Gastrocnemius medialis (tissue), 4 donors: ENCODE measurements around the gene SEC14L1. TPM values are rescaled to one million over a fixed set of nuclear protein-coding genes. Genes with fewer than 3 reads are reported as not detected.
A peak's percentile ranks its signal among the peaks of the same experiment; 100 is the strongest.
"Not testable (repeated sequence)": the region's sequence is repeated elsewhere in the genome, so short reads cannot be mapped to it uniquely, and the experiment has no call there.

Experiments used
- ATAC-seq, 2 donors: fragments of 150-250 bp; one replicate each; pipeline ENCODE4 v1.9.1; 2016
- DNase-seq, 2 donors: peaks; one replicate each; pipeline ENCODE4 v3.0.0-alpha.2; 2019
- H3K27ac ChIP-seq, 4 donors: fragments of 200-600 bp; sonication (generic); 1 replicate in 1 of 4; 2 replicates in 3 of 4; pipeline ENCODE4 v1.5.1; 2016 to 2018; ENCODE audit warnings: mild to moderate bottlenecking in 2 of 4, moderate library complexity in 1 of 4
- H3K27me3 ChIP-seq, 3 donors: fragments of 200-600 bp; sonication (generic) in 2 of 3; 1 replicate in 1 of 3; 2 replicates in 2 of 3; pipeline versions ENCODE4 v1.5.1 to v1.6.0; 2016 to 2019; ENCODE audit warnings: mild to moderate bottlenecking in 1 of 3, moderate library complexity in 1 of 3
- H3K36me3 ChIP-seq, 2 donors: fragments of 200-600 bp; sonication (generic) in 1 of 2; one replicate each; pipeline ENCODE4 v1.5.1; 2017 to 2018
- H3K4me1 ChIP-seq, 2 donors: fragments of 200-600 bp; sonication (generic) in 1 of 2; one replicate each; pipeline ENCODE4 v1.5.1; 2016 to 2017; ENCODE audit warnings: mild to moderate bottlenecking in 2 of 2
- H3K4me3 ChIP-seq, 4 donors: fragments of 200-600 bp; sonication (generic) in 3 of 4; 1 replicate in 1 of 4; 2 replicates in 3 of 4; pipeline ENCODE4 v1.5.1; 2016 to 2019; ENCODE audit warnings: mild to moderate bottlenecking in 2 of 4
- H3K9me3 ChIP-seq, 3 donors: fragments of 200-600 bp; sonication (generic) in 2 of 3; 1 replicate in 1 of 3; 2 replicates in 2 of 3; pipeline ENCODE4 v1.5.1; 2016 to 2019
- CTCF ChIP-seq, 5 experiments: fragments of 450-650 bp in 3 of 5; fragments of 200-600 bp in 2 of 5; sonication (generic) in 2 of 5; IDR thresholded peaks in 4 of 5; conservative IDR thresholded peaks in 1 of 5; 1 replicate in 4 of 5; 2 replicates in 1 of 5; pipeline ENCODE4 v1.5.1; 2016 to 2019; ENCODE audit warnings: antibody characterized with exemption in 5 of 5, mild to moderate bottlenecking in 3 of 5, moderate library complexity in 3 of 5
- POLR2A ChIP-seq, 2 donors: fragments of 450-650 bp; IDR thresholded peaks; one replicate each; pipeline ENCODE4 v1.6.1; 2017; ENCODE audit warnings: antibody characterized with exemption in 2 of 2, mild to moderate bottlenecking in 2 of 2, moderate library complexity in 2 of 2
- in situ Hi-C, 4 donors: fragments of 200-750 bp; cut with MboI; loops; one replicate each; pipeline versions ENCODE4 v1.15.0 to v1.8.0; 2017; ENCODE audit warnings: low sequenced_read_pairs in 4 of 4
- intact Hi-C: fragments of 100-400 bp; cut with DNase I; formaldehyde crosslinking; loops from one replicate; pipeline ENCODE4 v1.15.1; 2023; ENCODE audit warnings: low total_unique reads
- total RNA-seq, 4 donors: library from RNA; depleted of rRNA; stranded (reverse); fragments of >200 nt; gene quantifications; one replicate each; pipeline versions ENCODE4 v1.1.0 to v1.2.3, GENCODE V29; 2016

SEC14L1 gene
- total RNA-seq, 4 donors from 2014 or later, result 55.0 to 94.1 (median 73.7) TPM

GRCh38 chr17:77151186-77151585 is 10.4 kb downstream of the SEC14L1 start:
- no peak for DNase-seq
- intact Hi-C loops (no loop called here), in situ Hi-C loops (loop anchor here in 1 of 4 donors (10.0 kb wide), 1 partner anchor 46 kb away; no protein-coding TSS in a partner anchor)
- Histone ChIP-seq H3K4me1 (peaks cover 86 to 89% of the 10 kb centered on the region in 2 donors), H3K9me3 (no peaks in the 10 kb centered on the region), H3K27ac (peak overlapping the region; percentile 92 to 96 (median 94)), H3K36me3 (peaks cover 0 to 25% of the 10 kb centered on the region in 2 donors), H3K4me3 (no peak overlapping the region), H3K27me3 (no peaks in the 10 kb centered on the region)
- TF ChIP-seq POLR2A (IDR thresholded peaks at IDR 0.05) (no peak), CTCF (IDR thresholded peaks at IDR 0.05 in 4 of 5, conservative IDR thresholded peaks at IDR 0.05 in 1 of 5) (no peak)
- no peak for ATAC-seq

GRCh38 chr17:77152056-77152455 is 11.3 kb downstream of the SEC14L1 start:
- Histone ChIP-seq H3K27ac (peak overlapping the region; percentile 92 to 96 (median 94)), H3K36me3 (peaks cover 0 to 17% of the 10 kb centered on the region in 2 donors), H3K4me1 (peaks cover 88 to 93% of the 10 kb centered on the region in 2 donors)
- H3K27me3 ChIP-seq, ATAC-seq, H3K4me3 ChIP-seq, H3K9me3 ChIP-seq, intact Hi-C loops: not testable (repeated sequence)
- in situ Hi-C loops, result loop anchor here in 1 of 4 donors (10.0 kb wide), 1 partner anchor 47 kb away; no protein-coding TSS in a partner anchor
- DNase-seq, result peak in 1 of 2 donors; percentile 67

- Histone ChIP-seq H3K4me1 (peaks cover 93 to 96% of the 10 kb centered on the region in 2 donors), H3K27ac (peak overlapping the region; percentile 92 to 96 (median 94)), H3K9me3 (no peaks in the 10 kb centered on the region), H3K4me3 (peak overlapping the region; percentile 5 to 35 (median 10)), H3K36me3 (peaks cover 0 to 3% of the 10 kb centered on the region in 2 donors), H3K27me3 (no peaks in the 10 kb centered on the region)
- in situ Hi-C loops (loop anchor here in 1 of 4 donors (10.0 kb wide), 1 partner anchor 49 kb away; no protein-coding TSS in a partner anchor), intact Hi-C loops (no loop called here)
- DNase-seq, result peak; percentile 33 to 71
- TF ChIP-seq POLR2A (IDR thresholded peaks at IDR 0.05), result no peak
- no peak for TF ChIP-seq CTCF (IDR thresholded peaks at IDR 0.05 in 4 of 5, conservative IDR thresholded peaks at IDR 0.05 in 1 of 5)
- ATAC-seq, result peak; percentile 64 to 74
Observed at GRCh38 chr17:77153472-77153871, 12.7 kb downstream of the SEC14L1 start.

GRCh38 chr17:77153999-77154586 is 13.3 kb downstream of the SEC14L1 start:
- no peaks in the 10 kb centered on the region for H3K27me3 ChIP-seq
- TF ChIP-seq CTCF (IDR thresholded peaks at IDR 0.05 in 4 of 5, conservative IDR thresholded peaks at IDR 0.05 in 1 of 5), result no peak
- no peak for TF ChIP-seq POLR2A (IDR thresholded peaks at IDR 0.05)
- H3K9me3 ChIP-seq, result no peaks in the 10 kb centered on the region
- no peak overlapping the region for H3K4me3 ChIP-seq
- intact Hi-C loops, result no loop called here
- DNase-seq (no peak), ATAC-seq (peak in 1 of 2 donors; percentile 14)
- peaks cover 91% of the 10 kb centered on the region in 2 donors for H3K4me1 ChIP-seq
- H3K36me3 ChIP-seq, result no peaks in the 10 kb centered on the region
- peak overlapping the region; percentile 92 to 96 (median 94) for H3K27ac ChIP-seq
- in situ Hi-C loops, result loop anchor here in 1 of 4 donors (10.0 kb wide), 1 partner anchor 49 kb away; no protein-coding TSS in a partner anchor

- H3K36me3 ChIP-seq, result no peaks in the 10 kb centered on the region
- DNase-seq (no peak), ATAC-seq (no peak)
- H3K27ac ChIP-seq, result peak overlapping the region; percentile 92 to 96 (median 94)
- intact Hi-C loops (no loop called here), in situ Hi-C loops (loop anchor here in 1 of 4 donors (10.0 kb wide), 1 partner anchor 50 kb away; no protein-coding TSS in a partner anchor)
- no peaks in the 10 kb centered on the region for H3K27me3 ChIP-seq
- TF ChIP-seq CTCF (IDR thresholded peaks at IDR 0.05 in 4 of 5, conservative IDR thresholded peaks at IDR 0.05 in 1 of 5), result no peak
- no peak for TF ChIP-seq POLR2A (IDR thresholded peaks at IDR 0.05)
- no peak overlapping the region for H3K4me3 ChIP-seq
- no peaks in the 10 kb centered on the region for H3K9me3 ChIP-seq
- peaks cover 91% of the 10 kb centered on the region in 2 donors for H3K4me1 ChIP-seq
Observed at GRCh38 chr17:77155125-77155524, 14.4 kb downstream of the SEC14L1 start.

GRCh38 chr17:77157766-77158165 is 17.0 kb downstream of the SEC14L1 start:
- in situ Hi-C loops, result loop anchor here in 1 of 4 donors (10.0 kb wide), 1 partner anchor 53 kb away; no protein-coding TSS in a partner anchor
- intact Hi-C loops, H3K4me3 ChIP-seq, DNase-seq, H3K9me3 ChIP-seq, H3K36me3 ChIP-seq, H3K27me3 ChIP-seq, ATAC-seq: not testable (repeated sequence)
- Histone ChIP-seq H3K4me1 (peaks cover 87 to 95% of the 10 kb centered on the region in 2 donors), H3K27ac (peak overlapping the region; percentile 92 to 96 (median 94))
